SU-DHL-6 (cell line): ENCODE measurements around the gene NTRK3.

Experiments used
- CTCF ChIP-seq: fragments of 200-600 bp; sonication (generic); IDR thresholded peaks from one replicate; pipeline ENCODE4 v1.5.1; 2017; ENCODE audit warnings: antibody characterized with exemption, mild to moderate bottlenecking, low read length, moderate library complexity; ENCODE audit not compliant: insufficient read depth, poor library complexity, severe bottlenecking
- EZH2phosphoT487 ChIP-seq: fragments of 200-600 bp; sonication (generic), shearing (Covaris generic); conservative IDR thresholded peaks from 2 replicates; pipeline ENCODE4 v1.6.1; 2018; ENCODE audit warnings: mild to moderate bottlenecking, antibody characterized with exemption, low read length, moderate library complexity, mixed read lengths

DNA sequence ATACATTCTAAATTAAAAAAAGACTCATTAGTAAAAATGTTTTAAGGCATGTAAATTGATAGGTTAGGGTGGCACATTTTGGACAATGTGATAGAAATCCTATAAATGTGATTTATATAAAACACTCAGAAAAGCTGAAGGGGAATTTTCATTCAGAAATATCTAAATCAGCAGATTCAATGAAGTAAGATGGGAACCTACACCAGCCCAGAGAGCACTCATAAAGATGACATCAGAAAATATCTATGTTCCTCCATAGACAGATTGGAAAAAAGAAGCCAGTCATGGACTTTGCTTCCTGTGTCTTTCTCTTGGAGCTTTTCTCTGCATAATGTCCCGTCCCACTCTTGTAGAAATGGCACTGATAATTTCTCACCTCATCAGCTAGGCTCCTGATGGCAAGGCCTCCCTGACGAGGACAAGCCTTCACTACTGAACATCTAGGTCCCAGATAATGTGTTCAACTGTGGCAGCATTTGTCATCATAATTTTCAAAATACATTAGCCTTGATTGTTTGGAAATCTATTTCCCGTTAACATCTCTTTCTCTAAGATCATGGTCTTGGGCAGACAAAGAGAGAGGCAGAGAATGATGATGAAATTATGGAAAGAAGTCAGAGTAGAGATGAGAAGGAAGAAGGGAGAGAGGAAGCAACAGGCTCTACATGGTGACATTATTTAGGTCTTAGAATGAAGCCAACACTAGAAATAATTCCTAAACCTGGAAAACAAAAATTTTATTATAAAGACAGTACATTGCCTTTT is 354.4 kb downstream of the NTRK3 start:
- TF ChIP-seq CTCF (no peak), EZH2phosphoT487 (no peak)
